DMS114 treated with DMSO at 0.1 percent for 48 hours (cell line): Measurements from ENCODE around the gene RASAL2.

ENCODE experiments used
- DNase-seq: peaks from one replicate; lab custom pipeline; 2025; ENCODE audit not compliant: unreplicated experiment; lab: John Stamatoyannopoulos, UW

RASAL2 gene

DNA sequence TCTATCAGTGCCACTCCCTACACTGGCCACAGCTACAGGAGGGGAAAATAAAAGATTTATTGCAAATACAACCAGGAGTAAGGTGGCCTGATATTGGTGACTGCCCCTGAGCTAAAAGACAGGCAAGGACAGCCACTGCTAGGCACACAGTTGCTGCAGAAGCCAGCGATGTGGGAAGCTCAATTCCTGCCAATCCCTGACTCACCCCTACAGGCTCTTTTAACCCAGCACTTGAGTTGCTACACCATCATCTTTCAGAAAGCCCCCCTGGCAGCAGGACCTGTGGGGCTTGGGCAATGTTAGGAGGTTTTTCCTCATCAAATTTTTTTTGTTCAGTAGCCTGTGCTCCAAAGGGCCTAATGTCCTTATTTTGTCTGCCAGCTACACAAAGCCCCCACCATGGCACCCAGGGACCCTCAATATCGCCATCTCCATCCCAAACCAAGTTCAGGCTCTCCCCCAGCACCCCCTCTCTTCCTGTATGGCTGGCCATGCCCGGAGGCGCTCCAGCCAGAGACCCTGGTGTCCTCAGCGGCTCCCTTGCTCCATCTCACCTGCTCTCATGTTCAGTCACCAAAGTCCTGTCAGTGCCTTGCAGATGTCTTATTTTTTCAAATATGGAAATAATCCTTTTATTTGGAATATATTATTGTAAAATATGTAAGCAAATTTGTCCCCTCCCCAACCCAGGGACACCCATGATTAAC is 389.5 kb downstream of the RASAL2 start:
- no peak for DNase-seq

DNA sequence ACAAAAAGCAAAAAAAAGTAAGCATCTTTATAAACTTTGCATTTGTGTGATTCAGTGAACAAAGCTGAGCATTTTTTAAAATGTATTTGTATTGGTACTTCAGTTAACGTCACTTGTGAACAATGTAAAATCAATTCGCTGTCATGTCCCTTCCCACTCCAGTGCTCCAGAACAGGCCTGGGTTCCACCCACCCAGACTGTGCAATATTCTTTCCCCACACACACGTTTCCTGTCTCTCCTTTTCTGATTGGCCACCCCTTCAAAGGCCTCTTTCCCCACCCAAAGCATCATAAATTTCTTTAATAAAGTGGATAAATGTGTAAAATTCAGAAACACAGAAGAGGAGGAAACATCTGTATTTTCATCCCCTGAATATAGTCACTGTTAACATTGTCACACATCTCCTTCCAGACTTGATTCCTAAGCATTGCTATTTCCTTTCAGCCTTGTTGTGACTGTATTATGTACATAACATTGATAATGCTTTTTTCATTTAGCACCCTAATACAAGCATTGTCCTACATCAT is 390.9 kb downstream of the RASAL2 start:
- DNase-seq, result no peak

DNA sequence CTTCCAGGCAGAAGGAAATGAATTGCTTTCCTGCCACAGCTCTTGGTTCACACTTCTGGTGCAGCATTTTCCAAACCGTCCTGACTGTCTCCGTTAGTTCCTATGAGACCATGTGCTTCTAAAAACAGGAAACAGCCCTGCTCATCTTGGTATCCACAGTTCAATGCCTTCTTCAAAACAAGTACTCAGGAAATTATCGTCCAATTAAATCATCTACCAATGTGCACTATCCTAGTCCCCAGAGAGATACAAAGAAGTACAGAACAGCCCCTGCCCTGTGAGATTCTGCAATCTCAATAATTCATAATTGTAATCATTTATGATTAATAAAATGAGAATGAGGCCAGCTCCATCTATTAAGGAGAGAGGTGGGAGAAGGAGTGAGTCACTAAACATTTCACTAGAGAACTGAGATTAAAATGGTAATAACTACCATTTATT is 391.7 kb downstream of the RASAL2 start:
- DNase-seq, result no peak

- no peak for DNase-seq
Measured at GRCh38 chr1:178486100-178487069, 392.5 kb downstream of the RASAL2 start.

DNA sequence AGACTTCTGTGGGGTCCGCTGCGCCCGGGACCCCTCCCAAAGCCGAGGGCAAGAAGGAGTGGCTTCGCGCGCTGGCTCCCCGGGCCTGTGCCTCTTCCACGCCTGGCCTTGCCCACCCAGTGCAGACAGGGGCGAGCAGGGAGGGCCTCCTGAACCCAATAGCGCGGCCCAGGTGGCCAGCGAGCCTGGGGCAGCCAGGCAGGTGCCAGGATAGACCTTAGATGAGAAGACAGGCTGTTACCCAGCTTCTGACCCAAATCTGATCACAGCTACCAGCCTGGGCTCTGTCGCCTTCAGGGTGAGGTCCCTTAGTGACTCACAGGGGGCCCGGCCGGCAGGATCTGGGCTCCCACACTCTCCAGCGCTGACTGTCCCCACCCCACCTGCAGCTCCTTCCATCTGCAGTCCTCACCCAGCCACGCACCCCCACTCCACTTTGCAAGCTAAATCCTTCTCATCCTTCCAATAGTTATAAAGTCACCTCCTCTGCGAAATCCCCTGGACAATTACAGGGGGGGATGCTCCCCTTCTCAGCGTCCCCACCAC is 393.2 kb downstream of the RASAL2 start:
- no peak for DNase-seq

DNA sequence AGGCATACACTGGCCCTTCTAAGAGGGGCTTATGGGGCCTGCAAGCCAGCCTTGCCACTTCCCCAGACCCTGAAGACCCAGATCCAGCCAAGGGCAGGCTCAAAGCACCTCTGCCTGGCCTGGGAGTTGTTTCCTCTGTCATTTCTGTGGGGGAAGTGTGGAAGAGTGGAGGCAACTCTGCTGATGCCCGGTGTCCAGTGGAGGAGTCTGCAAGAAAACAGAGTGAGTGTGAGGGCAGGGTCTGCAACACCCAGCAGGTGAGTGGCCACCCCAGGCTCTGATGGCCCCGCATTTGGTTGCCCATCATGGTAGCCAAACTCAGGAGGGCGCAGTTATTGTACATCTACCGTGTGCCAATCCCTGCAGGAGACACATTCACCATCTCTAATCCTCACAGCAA is 394.5 kb downstream of the RASAL2 start:
- DNase-seq, result no peak

GRCh38 chr1:178489399-178489798 is 395.5 kb downstream of the RASAL2 start:
- no peak for DNase-seq

- DNase-seq, result no peak
Measured at GRCh38 chr1:178490136-178490535, 396.2 kb downstream of the RASAL2 start.

GRCh38 chr1:178490967-178491366 is 397.1 kb downstream of the RASAL2 start:
- DNase-seq, result no peak

DNA sequence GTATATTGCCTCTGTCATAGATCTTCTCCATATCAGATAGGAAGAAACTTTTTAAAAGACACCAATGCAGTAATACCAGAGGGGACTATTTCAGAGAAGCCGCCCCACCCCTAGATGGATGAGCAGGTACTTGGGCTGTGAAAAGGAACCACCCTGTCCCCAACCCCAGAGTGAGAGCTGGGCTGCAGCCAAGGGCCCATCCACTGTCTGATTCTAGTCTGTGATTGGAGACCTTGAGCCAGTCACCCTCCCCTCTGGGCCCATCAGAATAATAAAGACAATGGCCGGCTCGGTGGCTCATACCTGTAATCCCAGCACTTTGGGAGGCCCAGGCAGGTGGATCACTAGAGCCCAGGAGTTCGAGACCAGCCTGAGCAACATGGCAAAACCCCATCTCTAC is 397.8 kb downstream of the RASAL2 start:
- DNase-seq, result no peak

- DNase-seq, result no peak
Measured at GRCh38 chr1:178492341-178492740, 398.4 kb downstream of the RASAL2 start.

DNA sequence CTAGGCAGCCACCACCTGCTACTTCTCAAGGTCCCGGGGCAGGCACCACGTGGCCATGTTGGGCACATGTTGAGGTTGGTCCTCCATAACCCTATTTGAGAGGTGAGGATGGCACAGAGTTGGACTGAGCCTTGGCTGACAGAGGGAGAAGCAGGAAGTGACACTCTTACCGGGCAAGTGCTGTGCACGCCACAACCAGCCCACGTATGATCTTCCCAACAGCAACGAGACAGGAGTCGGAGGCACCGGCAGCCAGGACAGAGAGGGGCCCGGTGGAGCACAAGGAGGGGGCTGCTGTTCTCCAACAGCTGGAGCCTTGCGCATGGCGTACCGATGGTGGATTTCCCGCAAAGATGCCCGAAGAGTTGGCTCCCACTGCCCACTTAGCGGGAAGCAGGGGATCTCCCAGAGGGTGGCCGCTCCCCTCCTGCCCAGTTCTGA is 399.4 kb downstream of the RASAL2 start:
- no peak for DNase-seq

DNA sequence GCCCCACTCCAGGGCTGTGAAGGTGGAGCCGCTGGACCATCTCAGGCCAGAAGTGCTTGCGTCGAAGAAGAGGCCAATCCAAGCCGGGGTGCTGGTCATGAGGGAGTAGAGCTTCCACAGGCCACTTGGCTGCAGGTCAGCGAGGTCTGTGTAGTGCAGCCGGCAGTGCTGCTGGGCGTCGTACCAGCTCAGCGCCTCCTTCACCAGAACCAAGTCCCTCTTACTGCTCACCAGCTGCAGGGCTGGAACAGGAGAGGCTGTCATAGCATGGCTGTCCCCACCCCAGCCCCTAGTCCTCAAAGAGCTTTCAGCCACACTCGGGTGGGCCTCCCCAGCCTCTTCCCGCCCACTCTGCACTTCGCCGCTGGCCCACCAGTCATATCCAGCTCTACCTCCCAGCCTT is 400.7 kb downstream of the RASAL2 start:
- no peak for DNase-seq

DNA sequence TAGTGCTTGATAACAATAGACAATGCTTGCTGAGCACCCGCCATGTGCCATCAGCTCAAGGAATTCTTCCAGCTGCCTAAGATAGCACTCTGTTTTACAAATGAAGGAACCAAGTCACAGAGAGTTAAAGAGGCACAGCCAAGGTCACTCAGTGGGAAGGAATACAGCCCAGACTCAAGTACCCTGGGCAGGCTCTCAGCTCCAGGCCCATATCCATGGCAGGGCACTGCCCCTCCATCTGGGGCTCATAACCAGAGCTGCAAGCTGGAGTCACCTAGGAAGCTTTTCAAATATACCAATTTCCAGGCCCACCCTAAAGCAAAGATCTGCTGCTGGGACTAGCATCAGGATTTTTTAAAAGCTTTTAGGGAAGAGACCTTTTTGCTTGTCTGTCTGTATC is 401.3 kb downstream of the RASAL2 start:
- no peak for DNase-seq

- DNase-seq, result no peak
Measured at GRCh38 chr1:178495741-178496409, 402.0 kb downstream of the RASAL2 start.

- no peak for DNase-seq
Measured at GRCh38 chr1:178496410-178497135, 402.7 kb downstream of the RASAL2 start, which contains the start of gene CLEC20A. CLEC20A (minus strand) TSS chr1:178496964; CDS start chr1:178496939, 25 bp downstream.

DNA sequence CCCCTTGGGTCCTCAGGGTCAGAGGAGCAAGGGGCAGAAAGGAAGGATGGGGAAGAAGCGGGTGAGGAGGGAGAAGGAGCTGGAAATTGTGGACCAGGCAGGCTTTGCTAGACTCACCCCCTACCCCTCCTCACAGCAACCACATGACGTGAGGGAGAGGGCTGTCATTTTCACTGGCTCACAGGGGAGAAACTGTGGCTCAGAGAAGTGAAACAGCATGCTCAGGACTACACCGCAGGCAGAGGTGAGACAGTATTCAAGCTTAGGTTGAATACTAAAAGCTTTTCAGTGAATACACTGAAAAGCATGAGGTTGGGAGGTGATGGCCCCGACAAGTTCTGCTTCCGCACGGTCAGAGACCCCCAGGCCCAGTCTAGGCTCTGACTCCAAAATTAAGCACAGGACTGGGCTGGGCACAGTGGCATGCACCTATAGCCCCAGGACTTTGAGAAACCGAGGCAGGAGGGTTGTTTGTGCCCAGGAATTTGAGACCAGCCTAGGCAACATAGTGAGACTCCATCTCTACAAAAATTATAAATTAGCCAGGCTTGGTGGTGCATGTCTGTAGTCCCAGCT is 404.1 kb downstream of the RASAL2 start:
- DNase-seq, result no peak

DNA sequence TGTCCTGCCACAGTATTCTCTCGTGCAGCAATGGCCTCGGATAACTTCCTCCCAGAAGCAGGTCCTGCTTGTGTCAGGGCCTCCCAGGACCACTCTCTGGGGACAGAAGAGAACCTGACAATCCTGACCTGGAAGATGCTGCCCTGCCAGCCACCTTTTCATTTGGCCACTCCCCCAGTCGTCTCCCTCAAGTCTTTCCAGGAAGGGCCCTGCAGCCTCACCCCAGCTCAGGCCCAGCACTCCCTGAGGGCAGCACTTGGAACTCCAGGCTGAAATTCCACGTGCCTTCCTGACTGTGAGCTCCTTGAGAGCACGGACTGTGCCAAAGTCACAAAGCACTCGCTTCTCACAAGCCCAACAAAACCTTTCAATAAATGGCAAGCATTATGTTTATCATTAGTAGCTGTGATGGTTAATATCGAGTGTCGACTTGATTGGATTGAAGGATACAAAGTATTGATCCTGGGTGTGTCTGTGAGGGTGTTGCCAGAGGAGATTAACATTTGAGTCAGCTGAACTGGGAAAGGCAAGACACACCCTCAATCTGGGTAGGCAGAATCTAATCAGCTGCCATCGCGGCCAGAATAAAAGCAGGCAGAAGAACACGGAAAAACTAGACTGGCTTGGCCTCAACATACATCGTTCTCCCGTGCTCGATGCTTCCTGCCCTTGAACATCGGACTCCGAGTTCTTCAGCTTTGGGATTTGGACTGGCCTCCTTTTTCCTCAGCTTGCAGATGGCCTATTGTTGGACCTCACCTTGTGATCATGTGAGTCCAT is 405.2 kb downstream of the RASAL2 start:
- DNase-seq, result no peak
